Duodenal mucosa (tissue), 2 donors: ENCODE data around the gene KRTAP5-9.
"Not testable (repeated sequence)": the region's sequence is repeated elsewhere in the genome, so short reads cannot be mapped to it uniquely, and the experiment has no call there.

Source experiments
- H3K27ac ChIP-seq: one replicate; pipeline ENCODE4 v1.7.0; 2013; ENCODE audit warnings: low read depth, low read length
- H3K27me3 ChIP-seq, 2 donors: one replicate each; pipeline ENCODE4 v1.7.0; 2013; ENCODE audit warnings: low read length in 2 of 2, control low read depth in 1 of 2; ENCODE audit not compliant: insufficient read depth in 2 of 2, control insufficient read depth in 1 of 2
- H3K36me3 ChIP-seq, 2 donors: one replicate each; pipeline ENCODE4 v1.7.0; 2013; ENCODE audit warnings: low read length in 2 of 2, control low read depth in 1 of 2; ENCODE audit not compliant: insufficient read depth in 2 of 2, control insufficient read depth in 1 of 2
- H3K4me1 ChIP-seq, 2 donors: one replicate each; pipeline ENCODE4 v1.7.0; 2013; ENCODE audit warnings: low read length in 2 of 2, control low read depth in 1 of 2; ENCODE audit not compliant: insufficient read depth in 2 of 2, control insufficient read depth in 1 of 2
- H3K4me3 ChIP-seq, 2 donors: one replicate each; pipeline ENCODE4 v1.7.0; 2013; ENCODE audit warnings: low read length in 2 of 2, low read depth in 1 of 2
- H3K9ac ChIP-seq, 2 donors: one replicate each; pipeline ENCODE4 v1.7.0; 2013; ENCODE audit warnings: low read length in 2 of 2, low read depth in 1 of 2
- H3K9me3 ChIP-seq, 2 donors: one replicate each; pipeline ENCODE4 v1.7.0; 2013; ENCODE audit warnings: low read length in 2 of 2, control low read depth in 1 of 2; ENCODE audit not compliant: control insufficient read depth in 1 of 2

The KRTAP5-9 gene

GRCh38 chr11:71534711-71535608, 13.3 kb upstream of the KRTAP5-9 start:
- H3K4me3 ChIP-seq, H3K9ac ChIP-seq, H3K4me1 ChIP-seq, H3K36me3 ChIP-seq, H3K9me3 ChIP-seq, H3K27ac ChIP-seq, H3K27me3 ChIP-seq: not testable (repeated sequence)

DNA sequence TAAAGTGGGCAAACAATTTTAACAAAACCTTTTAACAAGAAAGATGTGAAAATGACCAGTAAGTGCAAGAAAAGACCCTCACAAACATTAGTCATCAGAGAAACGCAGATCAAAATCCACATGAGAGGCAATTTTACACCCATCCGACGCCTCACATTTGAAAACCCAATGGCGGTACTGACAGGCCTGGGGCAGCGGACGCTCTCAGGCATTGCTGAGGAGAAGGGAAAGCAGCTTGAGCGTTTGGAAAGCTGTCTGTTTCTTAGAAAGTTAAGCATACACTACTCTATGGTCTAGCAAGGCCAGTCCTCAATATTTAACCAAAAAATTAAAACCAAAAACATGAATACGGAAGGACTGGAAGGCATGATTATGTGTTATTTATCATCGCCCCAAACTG, 12.4 kb upstream of the KRTAP5-9 start:
- Histone ChIP-seq H3K27me3 (no peaks in the 10 kb centered on the region), H3K36me3 (no peaks in the 10 kb centered on the region), H3K4me3 (no peak overlapping the region), H3K9me3 (no peaks in the 10 kb centered on the region), H3K9ac (no peak overlapping the region), H3K27ac (no peak overlapping the region), H3K4me1 (no peaks in the 10 kb centered on the region)

DNA sequence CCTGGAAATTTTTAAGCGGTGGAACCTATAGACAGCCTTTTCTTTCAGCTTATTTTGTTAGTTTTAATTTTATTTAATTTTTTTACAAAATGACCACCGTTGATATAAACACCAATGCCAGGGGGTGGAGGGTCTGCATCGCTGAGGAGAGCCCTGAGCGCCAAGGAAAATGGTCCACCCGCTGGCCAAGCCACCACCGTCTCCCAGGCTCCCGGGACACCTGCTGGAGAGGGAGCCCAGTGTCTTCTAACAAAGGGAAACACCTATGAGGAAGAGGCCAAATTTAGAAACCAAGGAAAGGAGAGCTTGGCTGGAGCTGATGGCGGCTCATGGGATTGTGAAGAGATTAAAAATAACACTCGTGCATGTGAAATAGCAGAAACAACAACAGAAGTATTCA, 10.7 kb upstream of the KRTAP5-9 start:
- H3K36me3 ChIP-seq, result no peaks in the 10 kb centered on the region
- no peak overlapping the region for H3K4me3 ChIP-seq
- no peaks in the 10 kb centered on the region for H3K4me1 ChIP-seq
- H3K27ac ChIP-seq, result no peak overlapping the region
- H3K27me3 ChIP-seq, result no peaks in the 10 kb centered on the region
- H3K9me3 ChIP-seq, result no peaks in the 10 kb centered on the region
- H3K9ac ChIP-seq, result no peak overlapping the region

DNA sequence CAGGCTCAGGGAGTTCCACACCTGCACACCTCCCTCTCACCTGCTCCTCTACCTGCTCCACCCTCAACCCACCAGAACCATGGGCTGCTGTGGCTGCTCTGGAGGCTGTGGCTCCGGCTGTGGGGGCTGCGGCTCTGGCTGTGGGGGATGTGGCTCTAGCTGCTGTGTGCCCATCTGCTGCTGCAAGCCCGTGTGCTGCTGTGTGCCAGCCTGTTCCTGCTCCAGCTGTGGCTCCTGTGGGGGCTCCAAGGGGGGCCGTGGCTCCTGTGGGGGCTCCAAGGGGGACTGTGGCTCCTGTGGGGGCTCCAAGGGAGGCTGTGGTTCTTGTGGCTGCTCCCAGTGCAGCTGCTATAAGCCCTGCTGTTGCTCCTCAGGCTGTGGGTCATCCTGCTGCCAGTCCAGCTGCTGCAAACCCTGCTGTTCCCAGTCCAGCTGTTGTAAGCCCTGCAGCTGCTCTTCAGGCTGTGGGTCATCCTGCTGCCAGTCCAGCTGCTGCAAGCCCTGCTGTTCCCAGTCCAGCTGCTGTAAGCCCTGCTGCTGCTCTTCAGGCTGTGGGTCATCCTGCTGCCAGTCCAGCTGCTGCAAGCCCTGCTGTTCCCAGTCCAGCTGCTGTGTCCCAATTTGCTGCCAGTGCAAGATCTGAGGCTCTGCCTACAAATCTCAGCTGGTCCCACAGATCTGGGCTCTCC, 10.1 kb upstream of the KRTAP5-9 start, which contains the start of gene KRTAP5-8:
KRTAP5-8 (plus strand) TSS at position 49 of the 689 bp plus-strand sequence; CDS start at position 80, 31 bp downstream.
- not testable (repeated sequence) for H3K4me1 ChIP-seq, H3K9ac ChIP-seq, H3K27me3 ChIP-seq, H3K4me3 ChIP-seq, H3K27ac ChIP-seq, H3K9me3 ChIP-seq, H3K36me3 ChIP-seq

DNA sequence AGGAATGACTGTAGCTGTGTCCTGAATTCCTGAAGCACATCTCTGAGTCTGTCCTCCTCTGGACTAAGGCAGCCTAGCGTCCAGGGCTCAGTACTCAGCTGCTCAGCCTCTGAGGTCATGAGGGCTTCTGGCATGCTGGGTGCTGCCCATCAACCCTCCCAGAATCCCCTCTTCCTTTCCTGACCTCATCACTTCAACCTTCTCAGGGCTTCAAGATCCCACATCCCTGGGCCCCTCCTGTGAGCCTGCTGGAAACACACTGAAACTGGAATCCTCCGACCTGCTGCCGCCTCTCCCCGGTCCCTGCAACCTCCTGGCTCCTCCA, 9.6 kb upstream of the KRTAP5-9 start:
- H3K9me3 ChIP-seq, result no peaks in the 10 kb centered on the region
- no peak overlapping the region for H3K27ac ChIP-seq
- no peak overlapping the region for H3K4me3 ChIP-seq
- peaks cover 0 to 3% of the 10 kb centered on the region in 2 donors for H3K4me1 ChIP-seq
- H3K36me3 ChIP-seq, result no peaks in the 10 kb centered on the region
- H3K27me3 ChIP-seq, result no peaks in the 10 kb centered on the region
- H3K9ac ChIP-seq, result no peak overlapping the region

- Histone ChIP-seq H3K4me1 (peaks cover 0 to 3% of the 10 kb centered on the region in 2 donors), H3K4me3 (no peak overlapping the region), H3K9ac (no peak overlapping the region), H3K36me3 (no peaks in the 10 kb centered on the region), H3K9me3 (no peaks in the 10 kb centered on the region), H3K27ac (no peak overlapping the region), H3K27me3 (no peaks in the 10 kb centered on the region)
These were observed 9.2 kb upstream of the KRTAP5-9 start for GRCh38 chr11:71539017-71539416.

DNA sequence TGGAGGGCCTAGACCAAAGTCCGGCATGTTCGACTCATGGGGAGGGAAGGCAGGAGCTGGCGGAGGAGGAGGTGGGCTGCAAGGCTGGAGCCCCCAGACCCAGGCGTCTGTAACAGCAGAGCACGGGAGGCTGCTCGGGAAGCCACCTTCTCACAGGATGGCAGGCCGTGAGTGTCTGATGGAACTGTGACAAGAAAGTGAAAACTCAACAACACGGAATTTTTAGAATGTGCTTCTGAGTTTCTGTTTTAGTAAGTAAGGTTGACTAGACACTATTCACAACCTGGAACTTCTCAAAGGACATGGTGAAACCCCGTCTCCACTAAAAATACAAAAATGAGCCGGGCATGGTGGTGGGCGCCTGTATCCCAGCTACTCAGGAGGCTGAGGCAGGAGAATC, 8.2 kb upstream of the KRTAP5-9 start:
- not testable (repeated sequence) for H3K27ac ChIP-seq, H3K9ac ChIP-seq, H3K9me3 ChIP-seq, H3K27me3 ChIP-seq, H3K36me3 ChIP-seq, H3K4me1 ChIP-seq, H3K4me3 ChIP-seq

GRCh38 chr11:71540521-71541304, 7.5 kb upstream of the KRTAP5-9 start:
- H3K27me3 ChIP-seq, H3K27ac ChIP-seq, H3K4me1 ChIP-seq, H3K36me3 ChIP-seq, H3K4me3 ChIP-seq, H3K9me3 ChIP-seq, H3K9ac ChIP-seq: not testable (repeated sequence)

DNA sequence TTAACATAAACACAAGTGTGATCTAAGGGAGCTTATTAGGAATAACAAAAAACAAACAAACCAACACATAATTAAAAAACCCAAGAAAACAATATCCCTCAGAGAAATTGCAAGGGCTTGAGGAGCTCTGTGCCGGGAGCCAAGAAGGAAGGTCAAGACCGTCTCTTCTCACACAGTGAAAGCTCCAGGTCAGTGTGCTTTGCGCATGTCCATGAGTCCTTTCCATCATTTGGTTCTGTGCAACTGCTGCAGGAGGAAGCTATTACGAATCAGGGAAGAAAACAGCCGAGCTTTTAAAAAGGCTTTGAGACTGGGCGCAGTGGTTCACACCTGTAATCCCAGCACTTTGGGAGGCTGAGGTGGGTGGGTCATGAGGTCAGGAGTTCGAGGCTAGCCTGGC, 5.8 kb upstream of the KRTAP5-9 start:
- Histone ChIP-seq H3K9me3 (no peaks in the 10 kb centered on the region), H3K27ac (no peak overlapping the region), H3K4me3 (no peak overlapping the region), H3K9ac (no peak overlapping the region), H3K4me1 (peaks cover 0 to 3% of the 10 kb centered on the region in 2 donors), H3K36me3 (no peaks in the 10 kb centered on the region), H3K27me3 (no peaks in the 10 kb centered on the region)
